ENCODE results near the gene PSMC6. TPM values are rescaled to one million over a fixed set of nuclear protein-coding genes. Genes with fewer than 3 reads are reported as not detected.
"Not testable (repeated sequence)": the region's sequence is repeated elsewhere in the genome, so short reads cannot be mapped to it uniquely, and the experiment has no call there.

PSMC6 gene
- total and polyA plus RNA-seq, 8 donors: 30.0 to 55.8 (median 35.4) TPM

- no peaks in the 10 kb centered on the region for H3K9me3 ChIP-seq
- H3K27me3 ChIP-seq: no peaks in the 10 kb centered on the region
- FAIRE-seq (no peak), ATAC-seq (no peak), DNase-seq (no peak)
- intact Hi-C loops (cut with DNase I): no loop called here
- H3K27ac ChIP-seq: no peak overlapping the region
- WGBS, 2 donors: 65 to 69% methylated on average over 5 of the region's 5 CpGs
- no peaks in the 10 kb centered on the region for H3K4me1 ChIP-seq
- H3K36me3 ChIP-seq: peaks cover 0 to 10% (median 0%) of the 10 kb centered on the region in 3 donors
- no peak for TF ChIP-seq CTCF (IDR thresholded peaks at IDR 0.05)
- H3K4me3 ChIP-seq: no peak overlapping the region
Measured at GRCh38 chr14:52755607-52756316, 48.8 kb downstream of the PSMC6 start.

- DNase-seq (no peak), ATAC-seq (no peak), FAIRE-seq (no peak)
- 94 to 96% methylated on average over 1 of the region's 1 CpG for WGBS, 2 donors
- intact Hi-C loops (cut with DNase I): no loop called here
- no peak overlapping the region for H3K27ac ChIP-seq
- TF ChIP-seq CTCF (IDR thresholded peaks at IDR 0.05): no peak
- no peak overlapping the region for H3K4me3 ChIP-seq
- no peaks in the 10 kb centered on the region for H3K9me3 ChIP-seq
- no peaks in the 10 kb centered on the region for H3K27me3 ChIP-seq
- no peaks in the 10 kb centered on the region for H3K4me1 ChIP-seq
- peaks cover 0 to 10% (median 0%) of the 10 kb centered on the region in 3 donors for H3K36me3 ChIP-seq
Measured at GRCh38 chr14:52759145-52759544, 52.1 kb downstream of the PSMC6 start.

GRCh38 chr14:52762923-52763322 lies 55.9 kb downstream of the PSMC6 start:
- intact Hi-C loops (cut with DNase I); H3K4me1 ChIP-seq; DNase-seq; H3K4me3 ChIP-seq; FAIRE-seq; H3K9me3 ChIP-seq; H3K27me3 ChIP-seq; ATAC-seq; H3K27ac ChIP-seq: not testable (repeated sequence)
- peaks cover 0 to 13% (median 0%) of the 10 kb centered on the region in 3 donors for H3K36me3 ChIP-seq
- WGBS, 2 donors: 95 to 96% methylated on average over 4 of the region's 4 CpGs

- intact Hi-C loops (cut with DNase I): no loop called here
- Histone ChIP-seq H3K27me3 (no peaks in the 10 kb centered on the region), H3K4me3 (no peak overlapping the region), H3K36me3 (peaks cover 0 to 15% (median 4%) of the 10 kb centered on the region in 3 donors), H3K9me3 (no peaks in the 10 kb centered on the region), H3K4me1 (no peaks in the 10 kb centered on the region), H3K27ac (no peak overlapping the region)
- WGBS, 2 donors: 79 to 80% methylated on average over 3 of the region's 3 CpGs
- ATAC-seq (peak in 3 of 4 donors; percentile 61 to 82 (median 64)), DNase-seq (peak in 1 of 6 donors; percentile 11), FAIRE-seq (no peak)
- no peak for TF ChIP-seq CTCF (IDR thresholded peaks at IDR 0.05)
Measured at GRCh38 chr14:52767058-52767833, 60.2 kb downstream of the PSMC6 start.

GRCh38 chr14:52769887-52770286 lies 62.9 kb downstream of the PSMC6 start:
- intact Hi-C loops (cut with DNase I): no loop called here
- no peak overlapping the region for H3K4me3 ChIP-seq
- H3K4me1 ChIP-seq: no peaks in the 10 kb centered on the region
- DNase-seq (no peak), FAIRE-seq (no peak), ATAC-seq (no peak)
- peaks cover 0 to 15% (median 4%) of the 10 kb centered on the region in 3 donors for H3K36me3 ChIP-seq
- H3K27ac ChIP-seq: no peak overlapping the region
- no peaks in the 10 kb centered on the region for H3K9me3 ChIP-seq
- no peaks in the 10 kb centered on the region for H3K27me3 ChIP-seq
- no peak for TF ChIP-seq CTCF (IDR thresholded peaks at IDR 0.05)

Data from pancreas (tissue), 10 donors.